HL-60 (cell line): Measurements from ENCODE around the gene RXRG.

Source experiments
- DNase-seq, 2 experiments: peaks; one replicate each; pipeline ENCODE4 v3.0.0-alpha.2; 2010 to 2020; ENCODE audit warnings: low read depth in 1 of 2, low spot score in 1 of 2
- H3K27ac ChIP-seq: fragments of 250-450 bp; sonication (Bioruptor Pico); replicated peaks from 2 replicates; pipeline ENCODE4 v1.5.1; 2020; ENCODE audit warnings: mild to moderate bottlenecking, moderate library complexity
- H3K27me3 ChIP-seq: fragments of 250-450 bp; sonication (Bioruptor Pico); 2 replicates; pipeline ENCODE4 v1.5.1; 2021; ENCODE audit warnings: mild to moderate bottlenecking, moderate library complexity; ENCODE audit not compliant: insufficient read depth, poor library complexity, severe bottlenecking
- H3K4me3 ChIP-seq: replicated peaks from 2 replicates; pipeline ENCODE4 v1.5.1; 2011; ENCODE audit warnings: mild to moderate bottlenecking, control low read depth, low read length; ENCODE audit not compliant: insufficient read depth
- CTCF ChIP-seq: IDR thresholded peaks from one replicate; pipeline ENCODE4 v1.5.1; 2011; ENCODE audit warnings: low read length, control low read depth, inconsistent platforms; ENCODE audit not compliant: insufficient read depth
- GABPA ChIP-seq: IDR thresholded peaks from 2 replicates; pipeline ENCODE4 v1.6.1; 2012; ENCODE audit warnings: low read depth
- POLR2AphosphoS5 ChIP-seq: IDR thresholded peaks from 2 replicates; pipeline ENCODE4 v1.6.1; 2012; ENCODE audit warnings: low read depth
- REST ChIP-seq: IDR thresholded peaks from 2 replicates; pipeline ENCODE4 v1.6.1; 2012; ENCODE audit warnings: low read depth; ENCODE audit not compliant: insufficient replicate concordance
- SPI1 ChIP-seq: IDR thresholded peaks from 2 replicates; pipeline ENCODE4 v1.6.1; 2012; ENCODE audit warnings: low read depth, mild to moderate bottlenecking, borderline replicate concordance

The RXRG gene

GRCh38 chr1:165485716-165486115 is 40.8 kb upstream of the RXRG start:
- Histone ChIP-seq H3K27ac (no peak overlapping the region), H3K4me3 (no peak overlapping the region), H3K27me3 (peaks cover 4% of the 10 kb centered on the region)
- no peak for TF ChIP-seq POLR2AphosphoS5
- TF ChIP-seq SPI1 = no peak
- TF ChIP-seq GABPA = no peak
- TF ChIP-seq REST = no peak
- TF ChIP-seq CTCF = no peak
- no peak for DNase-seq

GRCh38 chr1:165484532-165484931 is 39.6 kb upstream of the RXRG start:
- no peak for TF ChIP-seq SPI1
- no peak for TF ChIP-seq GABPA
- no peak for TF ChIP-seq REST
- TF ChIP-seq POLR2AphosphoS5 = no peak
- no peak for TF ChIP-seq CTCF
- H3K27ac ChIP-seq = no peak overlapping the region
- H3K4me3 ChIP-seq = no peak overlapping the region
- H3K27me3 ChIP-seq = peaks cover 4% of the 10 kb centered on the region
- DNase-seq = no peak

- TF ChIP-seq CTCF = no peak
- no peak for TF ChIP-seq SPI1
- no peak for TF ChIP-seq POLR2AphosphoS5
- no peak for TF ChIP-seq GABPA
- no peak for TF ChIP-seq REST
- Histone ChIP-seq H3K27ac (no peak overlapping the region), H3K27me3 (peaks cover 4% of the 10 kb centered on the region), H3K4me3 (no peak overlapping the region)
- no peak for DNase-seq
Measured at GRCh38 chr1:165483412-165483811, 38.5 kb upstream of the RXRG start.
